ENCODE results near the gene OSTM1. TPM values are rescaled to one million over a fixed set of nuclear protein-coding genes. Genes with fewer than 3 reads are reported as not detected.

OSTM1 gene
- total RNA-seq, 1 donor from 2014 or later = 49.9 TPM

DNA sequence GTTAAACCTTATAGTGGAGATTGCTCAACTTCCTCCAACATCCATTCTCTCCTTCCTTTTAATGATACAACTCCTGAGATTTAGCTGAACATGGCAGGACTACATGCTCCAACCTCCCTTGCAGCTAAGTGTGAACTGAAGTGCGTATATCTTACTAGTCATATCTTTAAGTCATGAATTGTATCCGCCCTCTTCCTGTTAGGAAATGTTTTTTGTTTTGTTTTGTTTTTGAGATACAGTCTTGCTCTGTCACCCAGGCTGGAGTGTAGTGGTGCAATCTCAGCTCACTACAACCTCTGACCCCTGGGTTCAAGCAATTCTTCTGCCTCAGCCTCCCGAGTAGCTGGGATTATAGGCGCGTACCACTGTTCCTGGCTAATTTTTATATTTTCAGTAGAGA, 8.8 kb upstream of the OSTM1 start:
- TF ChIP-seq, protein P1, sequence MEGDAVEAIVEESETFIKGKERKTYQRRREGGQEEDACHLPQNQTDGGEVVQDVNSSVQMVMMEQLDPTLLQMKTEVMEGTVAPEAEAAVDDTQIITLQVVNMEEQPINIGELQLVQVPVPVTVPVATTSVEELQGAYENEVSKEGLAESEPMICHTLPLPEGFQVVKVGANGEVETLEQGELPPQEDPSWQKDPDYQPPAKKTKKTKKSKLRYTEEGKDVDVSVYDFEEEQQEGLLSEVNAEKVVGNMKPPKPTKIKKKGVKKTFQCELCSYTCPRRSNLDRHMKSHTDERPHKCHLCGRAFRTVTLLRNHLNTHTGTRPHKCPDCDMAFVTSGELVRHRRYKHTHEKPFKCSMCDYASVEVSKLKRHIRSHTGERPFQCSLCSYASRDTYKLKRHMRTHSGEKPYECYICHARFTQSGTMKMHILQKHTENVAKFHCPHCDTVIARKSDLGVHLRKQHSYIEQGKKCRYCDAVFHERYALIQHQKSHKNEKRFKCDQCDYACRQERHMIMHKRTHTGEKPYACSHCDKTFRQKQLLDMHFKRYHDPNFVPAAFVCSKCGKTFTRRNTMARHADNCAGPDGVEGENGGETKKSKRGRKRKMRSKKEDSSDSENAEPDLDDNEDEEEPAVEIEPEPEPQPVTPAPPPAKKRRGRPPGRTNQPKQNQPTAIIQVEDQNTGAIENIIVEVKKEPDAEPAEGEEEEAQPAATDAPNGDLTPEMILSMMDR (IDR thresholded peaks at IDR 0.05) = no peak
- Mint-ChIP-seq H3K27me3 (ENCODE audit: unreplicated experiment) (peaks cover 8% of the 10 kb centered on the region), H3K4me1 (ENCODE audit: unreplicated experiment) (peaks cover 24% of the 10 kb centered on the region), H3K27ac (ENCODE audit: unreplicated experiment) (no peak overlapping the region), H3K36me3 (ENCODE audit: unreplicated experiment) (no peaks in the 10 kb centered on the region), H3K9me3 (ENCODE audit: unreplicated experiment) (no peaks in the 10 kb centered on the region), H3K4me3 (ENCODE audit: unreplicated experiment) (no peak overlapping the region)
- no peak for DNase-seq (ENCODE audit: extremely low spot score, unreplicated experiment)

DNA sequence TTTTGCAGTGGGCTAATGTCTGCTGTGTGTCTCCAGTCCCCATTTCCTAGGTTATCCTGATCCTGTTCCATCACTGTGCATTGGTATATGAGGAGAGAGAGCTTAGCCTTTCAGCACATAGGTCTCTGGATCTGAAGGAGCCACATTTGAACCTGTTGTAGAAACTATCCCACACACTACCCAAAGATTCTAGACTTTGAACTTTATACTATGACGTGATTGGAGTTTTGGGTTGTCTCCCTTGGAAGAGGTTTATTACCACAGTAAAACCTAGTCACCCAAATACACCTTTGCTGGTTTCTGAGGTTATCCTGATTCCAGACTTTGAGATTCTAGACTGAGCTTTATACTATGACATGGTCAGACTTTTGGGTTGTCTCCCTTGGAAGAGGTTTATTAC, 8.0 kb upstream of the OSTM1 start:
- H3K27me3 Mint-ChIP-seq (ENCODE audit: unreplicated experiment) = peaks cover 5% of the 10 kb centered on the region
- TF ChIP-seq, protein P1 (IDR thresholded peaks at IDR 0.05) = no peak
- no peaks in the 10 kb centered on the region for H3K9me3 Mint-ChIP-seq (ENCODE audit: unreplicated experiment)
- H3K4me3 Mint-ChIP-seq (ENCODE audit: unreplicated experiment) = no peak overlapping the region
- H3K36me3 Mint-ChIP-seq (ENCODE audit: unreplicated experiment) = no peaks in the 10 kb centered on the region
- peaks cover 24% of the 10 kb centered on the region for H3K4me1 Mint-ChIP-seq (ENCODE audit: unreplicated experiment)
- no peak overlapping the region for H3K27ac Mint-ChIP-seq (ENCODE audit: unreplicated experiment)
- no peak for DNase-seq (ENCODE audit: extremely low spot score, unreplicated experiment)

DNA sequence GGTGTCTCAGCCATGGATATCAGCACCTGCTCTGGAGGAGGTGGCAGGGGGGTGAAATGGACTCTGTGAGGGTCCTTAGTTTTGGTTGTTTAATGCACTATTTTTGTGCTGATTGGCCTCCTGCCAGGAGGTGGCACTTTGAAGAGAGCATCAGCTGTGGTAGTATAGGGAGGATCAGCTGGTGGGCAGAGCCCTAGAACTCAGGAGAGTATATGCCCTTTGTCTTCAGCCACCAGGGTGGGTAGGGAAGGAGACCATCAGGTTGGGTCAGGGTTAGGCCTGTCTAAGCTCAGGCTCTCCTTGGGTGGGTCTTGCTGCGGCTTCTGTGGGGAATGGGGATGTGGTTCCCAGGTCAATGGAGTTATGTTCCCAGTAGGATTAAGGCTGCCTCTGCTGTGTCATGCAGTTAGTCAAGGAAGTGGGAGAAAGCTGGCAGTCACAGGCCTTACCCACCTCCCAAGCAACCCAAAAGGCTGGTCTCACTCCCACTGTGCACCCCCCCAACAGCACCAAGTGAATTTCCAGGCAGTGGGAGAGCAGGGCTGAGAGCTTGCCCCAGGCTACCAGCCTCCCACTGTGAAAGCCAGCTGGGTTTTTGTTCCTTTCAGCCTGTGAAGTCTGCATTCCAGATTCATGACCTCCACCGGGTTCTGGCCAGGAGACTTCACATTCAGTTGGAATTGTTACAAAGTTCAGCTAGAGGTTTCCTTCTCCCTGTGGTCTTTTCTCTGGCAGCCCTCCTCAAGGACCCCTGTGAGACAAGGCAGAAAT, 5.7 kb upstream of the OSTM1 start:
- TF ChIP-seq, protein P1 (IDR thresholded peaks at IDR 0.05) = no peak
- no peaks in the 10 kb centered on the region for H3K27me3 Mint-ChIP-seq (ENCODE audit: unreplicated experiment)
- no peaks in the 10 kb centered on the region for H3K36me3 Mint-ChIP-seq (ENCODE audit: unreplicated experiment)
- H3K27ac Mint-ChIP-seq (ENCODE audit: unreplicated experiment) = peak overlapping the region; percentile 86
- H3K4me3 Mint-ChIP-seq (ENCODE audit: unreplicated experiment) = no peak overlapping the region
- no peaks in the 10 kb centered on the region for H3K9me3 Mint-ChIP-seq (ENCODE audit: unreplicated experiment)
- peak; percentile 90 for DNase-seq (ENCODE audit: extremely low spot score, unreplicated experiment)
- peaks cover 29% of the 10 kb centered on the region for H3K4me1 Mint-ChIP-seq (ENCODE audit: unreplicated experiment)

DNA sequence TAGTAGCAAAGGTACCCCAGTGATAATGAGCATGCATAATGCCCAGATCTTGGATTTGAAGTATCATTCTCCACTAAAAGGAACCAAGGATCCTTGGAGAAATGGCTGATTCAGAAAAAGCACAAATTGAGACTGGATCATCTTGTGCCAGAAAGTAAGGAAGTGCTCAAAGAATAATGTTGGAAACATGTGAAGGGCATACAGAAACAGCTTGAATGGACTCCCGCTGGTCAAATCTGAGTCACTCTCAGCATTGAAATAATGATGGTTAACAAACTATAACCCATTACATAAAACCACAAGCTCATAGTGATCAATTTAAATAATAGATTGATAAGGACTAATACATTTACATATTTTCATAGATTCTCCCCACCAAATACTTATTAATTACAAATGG, 3.6 kb upstream of the OSTM1 start:
- no peaks in the 10 kb centered on the region for H3K27me3 Mint-ChIP-seq (ENCODE audit: unreplicated experiment)
- peaks cover 41% of the 10 kb centered on the region for H3K4me1 Mint-ChIP-seq (ENCODE audit: unreplicated experiment)
- H3K4me3 Mint-ChIP-seq (ENCODE audit: unreplicated experiment) = no peak overlapping the region
- H3K36me3 Mint-ChIP-seq (ENCODE audit: unreplicated experiment) = no peaks in the 10 kb centered on the region
- H3K27ac Mint-ChIP-seq (ENCODE audit: unreplicated experiment) = no peak overlapping the region
- no peaks in the 10 kb centered on the region for H3K9me3 Mint-ChIP-seq (ENCODE audit: unreplicated experiment)
- TF ChIP-seq, protein P1 (IDR thresholded peaks at IDR 0.05) = no peak
- no peak for DNase-seq (ENCODE audit: extremely low spot score, unreplicated experiment)

- H3K36me3 Mint-ChIP-seq (ENCODE audit: unreplicated experiment) = no peaks in the 10 kb centered on the region
- H3K27me3 Mint-ChIP-seq (ENCODE audit: unreplicated experiment) = no peaks in the 10 kb centered on the region
- peak overlapping the region; percentile 63 for H3K27ac Mint-ChIP-seq (ENCODE audit: unreplicated experiment)
- no peaks in the 10 kb centered on the region for H3K9me3 Mint-ChIP-seq (ENCODE audit: unreplicated experiment)
- peak overlapping the region; percentile 85 for H3K4me3 Mint-ChIP-seq (ENCODE audit: unreplicated experiment)
- TF ChIP-seq, protein P1 (IDR thresholded peaks at IDR 0.05) = no peak
- DNase-seq (ENCODE audit: extremely low spot score, unreplicated experiment) = no peak
- H3K4me1 Mint-ChIP-seq (ENCODE audit: unreplicated experiment) = peaks cover 21% of the 10 kb centered on the region
These were observed 533 bp downstream of the OSTM1 start for GRCh38 chr6:108074057-108074358.
